Activated naive CD4-positive, alpha-beta T cell treated with anti-CD3 and anti-CD28 coated beads, Interleukin-2, amount 10 ng/mL, durations not matched to agents 7 days and 5 days (primary cell): ENCODE measurements around the gene MAZ.
"Not testable (repeated sequence)": the region's sequence is repeated elsewhere in the genome, so short reads cannot be mapped to it uniquely, and the experiment has no call there.

ENCODE experiments used
- CTCF ChIA-PET: fragments of 350-600 bp; sonication (Branson Sonifier 250); formaldehyde crosslinking; loops from one replicate; lab custom pipeline; 2021; ENCODE audit warnings: antibody characterized with exemption; lab: Charles Lee
- DNase-seq: peaks from one replicate; pipeline ENCODE4 v3.0.0-alpha.2; 2020
- H3K27ac Mint-ChIP-seq: one replicate; pipeline ENCODE4 v1.8.0; 2021; ENCODE audit warnings: mild to moderate bottlenecking, moderate library complexity, mixed read lengths
- H3K27me3 Mint-ChIP-seq: one replicate; pipeline ENCODE4 v1.8.0; 2021; ENCODE audit warnings: mild to moderate bottlenecking, mixed read lengths
- H3K36me3 Mint-ChIP-seq: one replicate; pipeline ENCODE4 v1.8.0; 2021; ENCODE audit warnings: mixed read lengths
- H3K4me1 Mint-ChIP-seq: one replicate; pipeline ENCODE4 v1.8.0; 2021; ENCODE audit warnings: mixed read lengths
- H3K4me3 Mint-ChIP-seq: one replicate; pipeline ENCODE4 v1.8.0; 2021; ENCODE audit warnings: mild to moderate bottlenecking, moderate library complexity, mixed read lengths
- H3K9me3 Mint-ChIP-seq: one replicate; pipeline ENCODE4 v1.8.0; 2021; ENCODE audit warnings: mixed read lengths

Gene MAZ

DNA sequence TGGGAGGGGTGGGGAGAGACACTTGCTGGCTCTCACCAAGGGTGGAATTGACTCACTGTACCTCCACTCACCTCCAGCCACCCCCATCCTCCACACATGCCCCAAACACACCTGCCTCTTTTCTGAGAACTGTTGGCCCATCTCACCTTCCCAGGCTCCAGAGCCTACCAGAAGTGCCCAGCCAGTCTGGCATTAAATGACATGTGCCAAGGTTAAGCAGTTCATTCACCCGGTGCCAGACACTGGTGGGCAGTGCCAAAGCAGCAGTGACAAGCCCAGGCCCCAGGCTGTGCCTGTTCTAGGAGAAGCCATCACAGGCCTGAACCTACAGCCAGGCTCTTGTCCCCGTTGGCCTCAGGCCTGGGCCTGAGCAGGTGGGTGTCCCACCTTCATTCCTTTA lies 25.2 kb downstream of the MAZ start:
- CTCF ChIA-PET = no interaction called here
- Mint-ChIP-seq H3K27ac (no peak overlapping the region), H3K4me1 (peaks cover 36% of the 10 kb centered on the region), H3K9me3 (no peaks in the 10 kb centered on the region), H3K27me3 (no peaks in the 10 kb centered on the region), H3K36me3 (peaks cover 34% of the 10 kb centered on the region), H3K4me3 (no peak overlapping the region)
- no peak for DNase-seq

DNA sequence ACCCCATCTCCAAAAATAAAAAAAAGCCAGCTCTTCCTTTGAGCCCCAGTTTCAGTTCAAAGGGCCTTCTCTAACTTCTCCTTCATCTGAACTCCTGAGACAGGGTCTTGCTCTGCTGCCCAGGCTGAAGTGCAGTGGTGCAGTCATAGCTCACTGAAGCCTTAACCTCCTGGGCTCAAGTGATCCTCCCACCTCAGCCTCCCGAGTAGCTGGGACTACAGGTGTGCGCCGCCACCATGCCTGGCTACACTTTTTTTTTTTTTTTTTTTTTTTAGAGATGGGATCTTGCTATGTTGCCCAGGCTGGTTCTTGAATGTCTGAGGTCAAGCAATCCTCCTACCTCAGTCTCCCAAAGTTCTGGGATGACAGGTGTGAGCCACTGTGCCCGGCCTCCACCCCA lies 26.9 kb downstream of the MAZ start:
- peaks cover 20% of the 10 kb centered on the region for H3K4me1 Mint-ChIP-seq
- DNase-seq, H3K9me3 Mint-ChIP-seq, H3K4me3 Mint-ChIP-seq, H3K27ac Mint-ChIP-seq, H3K27me3 Mint-ChIP-seq: not testable (repeated sequence)
- peaks cover 46% of the 10 kb centered on the region for H3K36me3 Mint-ChIP-seq
- CTCF ChIA-PET = interaction anchor here (2.1 kb wide), 1 partner anchor 10 kb away, joined by 7 read pairs; no protein-coding TSS in a partner anchor

DNA sequence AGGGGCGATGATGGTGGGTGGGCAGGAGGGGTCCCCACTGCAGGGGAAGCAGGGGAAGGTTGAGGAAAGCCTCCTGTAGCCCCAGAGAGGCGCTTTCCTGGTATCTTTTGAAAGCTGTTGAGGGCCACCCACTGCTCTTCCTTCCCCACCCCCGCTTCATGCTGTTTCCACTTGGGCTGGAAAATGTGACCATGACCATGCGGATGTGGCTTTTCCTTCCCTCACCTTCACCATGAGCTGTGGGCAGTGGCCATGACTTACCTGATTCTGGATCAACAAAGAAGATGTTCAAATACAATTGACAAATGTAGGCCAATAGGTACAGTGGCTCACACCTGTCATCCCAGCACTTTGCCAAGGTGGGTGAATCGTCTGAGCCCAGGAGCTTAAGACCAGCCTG lies 27.8 kb downstream of the MAZ start:
- no peak overlapping the region for H3K27ac Mint-ChIP-seq
- DNase-seq = no peak
- H3K36me3 Mint-ChIP-seq = peaks cover 48% of the 10 kb centered on the region
- CTCF ChIA-PET = interaction anchor here (0.6 to 2.1 kb wide), 3 partner anchors 9 to 147 kb away, joined by 3 to 7 read pairs (median 3); no protein-coding TSS in a partner anchor
- no peaks in the 10 kb centered on the region for H3K9me3 Mint-ChIP-seq
- no peaks in the 10 kb centered on the region for H3K27me3 Mint-ChIP-seq
- H3K4me1 Mint-ChIP-seq = peaks cover 14% of the 10 kb centered on the region
- H3K4me3 Mint-ChIP-seq = no peak overlapping the region

DNA sequence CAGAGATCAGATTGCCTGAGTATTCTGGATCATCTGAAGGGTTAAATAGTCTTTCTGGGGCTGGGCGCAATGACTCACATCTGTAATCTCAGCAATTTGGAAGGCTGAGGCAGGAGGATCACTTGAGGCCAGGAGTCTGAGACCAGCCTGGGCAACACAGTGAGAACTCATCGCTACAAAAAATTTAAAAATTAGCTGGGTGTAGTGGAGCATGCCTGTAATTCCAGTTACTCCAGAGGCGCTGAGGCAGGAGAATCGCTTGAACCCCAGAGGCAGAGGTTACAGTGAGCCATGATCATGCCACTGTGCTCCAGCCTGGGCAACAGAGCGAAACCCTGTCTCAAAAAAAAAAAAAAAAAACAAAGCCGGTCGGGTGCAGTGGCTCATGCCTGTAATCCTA lies 29.6 kb downstream of the MAZ start:
- Mint-ChIP-seq H3K9me3 (no peaks in the 10 kb centered on the region), H3K36me3 (peaks cover 56% of the 10 kb centered on the region), H3K4me1 (peaks cover 3% of the 10 kb centered on the region), H3K4me3 (no peak overlapping the region), H3K27me3 (no peaks in the 10 kb centered on the region), H3K27ac (no peak overlapping the region)
- CTCF ChIA-PET = no interaction called here
- no peak for DNase-seq

DNA sequence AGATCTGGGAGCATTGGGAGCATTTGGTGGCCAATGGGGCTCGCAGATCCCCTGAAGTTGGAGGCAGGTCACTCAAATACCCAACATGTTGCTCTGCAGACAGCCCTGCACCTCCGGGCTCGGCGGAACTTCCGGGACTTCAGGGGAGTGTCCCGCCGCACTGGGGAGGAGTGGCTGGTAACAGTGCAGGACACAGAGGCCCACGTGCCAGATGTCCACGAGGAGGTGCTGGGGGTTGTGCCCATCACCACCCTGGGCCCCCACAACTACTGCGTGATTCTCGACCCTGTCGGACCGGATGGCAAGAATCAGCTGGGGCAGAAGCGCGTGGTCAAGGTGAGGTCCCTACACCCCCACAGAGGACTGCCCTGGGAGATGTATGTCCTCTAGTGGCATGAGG lies 30.3 kb downstream of the MAZ start:
- Mint-ChIP-seq H3K9me3 (no peaks in the 10 kb centered on the region), H3K36me3 (peaks cover 55% of the 10 kb centered on the region), H3K4me3 (no peak overlapping the region), H3K27ac (no peak overlapping the region), H3K4me1 (peaks cover 3% of the 10 kb centered on the region), H3K27me3 (no peaks in the 10 kb centered on the region)
- DNase-seq = no peak
- CTCF ChIA-PET = no interaction called here

DNA sequence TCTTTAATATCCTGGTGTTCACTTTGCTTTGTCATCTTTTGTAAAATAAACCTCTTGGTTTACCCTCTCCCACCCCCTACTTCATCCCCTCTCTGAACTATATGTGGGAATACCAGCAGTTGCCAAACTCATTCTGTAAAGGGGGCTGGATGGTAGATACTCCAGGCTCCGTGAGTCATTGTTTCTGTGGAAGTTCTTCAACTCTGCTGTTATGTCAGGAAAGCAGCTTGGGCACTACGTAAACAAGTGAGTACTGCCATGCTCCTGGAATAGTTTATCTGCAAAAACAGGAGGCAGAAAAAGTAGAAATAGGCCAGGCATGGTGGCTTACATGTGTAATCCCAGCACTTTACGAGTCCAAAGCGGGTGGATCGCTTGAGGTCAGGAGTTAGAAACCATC lies 31.5 kb downstream of the MAZ start:
- CTCF ChIA-PET = interaction anchor here (1.8 to 2.1 kb wide), 2 partner anchors 10 to 30 kb away, joined by 3 to 16 read pairs; no protein-coding TSS in a partner anchor
- H3K4me3 Mint-ChIP-seq = no peak overlapping the region
- no peaks in the 10 kb centered on the region for H3K9me3 Mint-ChIP-seq
- H3K36me3 Mint-ChIP-seq = peaks cover 56% of the 10 kb centered on the region
- no peak for DNase-seq
- H3K4me1 Mint-ChIP-seq = peaks cover under 1% of the 10 kb centered on the region
- no peaks in the 10 kb centered on the region for H3K27me3 Mint-ChIP-seq
- H3K27ac Mint-ChIP-seq = peak overlapping the region; percentile 24

DNA sequence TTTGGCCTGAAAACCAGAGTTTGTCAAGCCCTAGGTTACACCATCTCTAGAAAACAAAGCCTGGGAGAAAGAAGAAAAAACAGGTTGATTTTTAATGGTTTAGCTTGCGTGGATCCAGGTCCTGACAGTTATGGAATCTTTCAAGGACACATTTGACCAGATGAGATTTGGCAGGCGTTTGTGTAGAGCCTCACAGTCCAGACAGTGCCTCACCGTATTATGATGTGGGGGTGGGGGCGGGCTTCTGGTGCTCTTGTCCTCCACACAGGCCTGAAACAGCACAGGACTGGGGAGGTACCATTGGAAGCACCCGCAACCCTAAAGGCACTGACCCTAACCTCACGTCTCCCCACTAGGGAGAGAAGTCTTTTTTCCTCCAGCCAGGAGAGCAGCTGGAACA lies 33.5 kb downstream of the MAZ start:
- H3K27ac Mint-ChIP-seq = no peak overlapping the region
- H3K4me3 Mint-ChIP-seq = no peak overlapping the region
- peaks cover 6% of the 10 kb centered on the region for H3K4me1 Mint-ChIP-seq
- no peak for DNase-seq
- peaks cover 56% of the 10 kb centered on the region for H3K36me3 Mint-ChIP-seq
- CTCF ChIA-PET = interaction anchor here (1.8 to 2.1 kb wide), 2 partner anchors 8 to 32 kb away, joined by 3 to 16 read pairs; no protein-coding TSS in a partner anchor
- no peaks in the 10 kb centered on the region for H3K9me3 Mint-ChIP-seq
- no peaks in the 10 kb centered on the region for H3K27me3 Mint-ChIP-seq

DNA sequence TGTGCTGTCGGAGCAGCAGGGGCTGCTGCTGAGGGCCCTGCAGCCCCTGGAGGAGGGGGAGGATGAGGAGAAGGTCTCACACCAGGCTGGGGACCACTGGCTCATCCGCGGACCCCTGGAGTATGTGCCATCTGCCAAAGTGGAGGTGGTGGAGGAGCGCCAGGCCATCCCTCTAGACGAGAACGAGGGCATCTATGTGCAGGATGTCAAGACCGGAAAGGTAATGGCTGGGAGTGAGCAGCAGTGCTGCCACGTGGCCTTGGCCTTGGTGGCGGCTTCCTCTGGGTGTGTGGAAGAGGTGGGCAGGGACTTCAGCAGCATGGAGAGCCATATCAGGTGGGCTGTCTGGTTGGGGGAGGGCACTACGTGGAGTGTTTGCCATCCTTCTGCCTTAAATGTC lies 33.9 kb downstream of the MAZ start:
- H3K27ac Mint-ChIP-seq = no peak overlapping the region
- no peak for DNase-seq
- no peaks in the 10 kb centered on the region for H3K27me3 Mint-ChIP-seq
- H3K36me3 Mint-ChIP-seq = peaks cover 58% of the 10 kb centered on the region
- no peak overlapping the region for H3K4me3 Mint-ChIP-seq
- peaks cover 6% of the 10 kb centered on the region for H3K4me1 Mint-ChIP-seq
- CTCF ChIA-PET = no interaction called here
- no peaks in the 10 kb centered on the region for H3K9me3 Mint-ChIP-seq

DNA sequence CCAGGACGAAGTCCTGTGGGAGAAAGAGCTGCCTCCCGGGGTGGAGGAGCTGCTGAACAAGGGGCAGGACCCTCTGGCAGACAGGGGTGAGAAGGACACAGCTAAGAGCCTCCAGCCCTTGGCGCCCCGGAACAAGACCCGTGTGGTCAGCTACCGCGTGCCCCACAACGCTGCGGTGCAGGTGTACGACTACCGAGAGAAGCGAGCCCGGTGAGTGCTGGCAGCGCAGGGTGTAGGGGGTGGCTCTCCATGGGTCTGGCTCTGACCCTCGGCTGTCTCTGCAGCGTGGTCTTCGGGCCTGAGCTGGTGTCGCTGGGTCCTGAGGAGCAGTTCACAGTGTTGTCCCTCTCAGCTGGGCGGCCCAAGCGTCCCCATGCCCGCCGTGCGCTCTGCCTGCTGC lies 35.3 kb downstream of the MAZ start:
- H3K27ac Mint-ChIP-seq = no peak overlapping the region
- H3K4me1 Mint-ChIP-seq = peaks cover 6% of the 10 kb centered on the region
- no peak for DNase-seq
- no peaks in the 10 kb centered on the region for H3K27me3 Mint-ChIP-seq
- H3K9me3 Mint-ChIP-seq = no peaks in the 10 kb centered on the region
- no peak overlapping the region for H3K4me3 Mint-ChIP-seq
- CTCF ChIA-PET = no interaction called here
- peaks cover 59% of the 10 kb centered on the region for H3K36me3 Mint-ChIP-seq

DNA sequence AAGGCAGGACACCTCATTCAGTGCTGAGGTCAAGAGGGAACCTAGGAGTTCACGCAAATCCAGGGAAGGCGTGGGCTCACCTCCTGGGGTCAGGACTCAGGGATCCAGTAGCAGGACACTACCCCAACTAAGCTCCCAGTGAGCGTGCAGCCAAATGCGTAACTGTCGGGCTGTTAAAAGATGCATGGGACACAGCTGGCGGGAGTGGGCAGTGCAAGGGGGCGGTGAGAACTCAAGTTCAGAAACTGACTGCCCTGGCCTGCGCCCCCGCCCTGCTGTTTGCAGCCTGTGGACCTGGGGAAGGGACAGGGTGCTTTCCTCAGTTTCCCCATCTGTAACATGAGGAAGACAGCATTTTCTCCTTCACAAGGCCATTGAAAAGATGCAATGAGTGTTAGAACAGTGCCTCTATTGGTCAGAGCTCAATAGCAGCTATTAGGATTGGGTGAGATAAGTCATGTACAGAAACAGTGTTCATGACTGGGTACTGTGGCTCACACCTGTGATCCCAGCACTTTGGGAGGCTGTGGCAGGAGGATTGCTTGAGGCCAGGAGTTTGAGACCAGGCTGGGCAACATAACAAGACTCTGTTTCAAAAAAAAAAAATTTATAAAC lies 36.5 kb downstream of the MAZ start:
- no peak for DNase-seq
- no peak overlapping the region for H3K4me3 Mint-ChIP-seq
- CTCF ChIA-PET = interaction anchor here (1.0 to 1.4 kb wide), 3 partner anchors 9 to 35 kb away, joined by 4 to 7 read pairs (median 6); no protein-coding TSS in a partner anchor
- no peaks in the 10 kb centered on the region for H3K27me3 Mint-ChIP-seq
- peaks cover 55% of the 10 kb centered on the region for H3K36me3 Mint-ChIP-seq
- H3K4me1 Mint-ChIP-seq = peaks cover 6% of the 10 kb centered on the region
- no peaks in the 10 kb centered on the region for H3K9me3 Mint-ChIP-seq
- H3K27ac Mint-ChIP-seq = peak overlapping the region; percentile 42

DNA sequence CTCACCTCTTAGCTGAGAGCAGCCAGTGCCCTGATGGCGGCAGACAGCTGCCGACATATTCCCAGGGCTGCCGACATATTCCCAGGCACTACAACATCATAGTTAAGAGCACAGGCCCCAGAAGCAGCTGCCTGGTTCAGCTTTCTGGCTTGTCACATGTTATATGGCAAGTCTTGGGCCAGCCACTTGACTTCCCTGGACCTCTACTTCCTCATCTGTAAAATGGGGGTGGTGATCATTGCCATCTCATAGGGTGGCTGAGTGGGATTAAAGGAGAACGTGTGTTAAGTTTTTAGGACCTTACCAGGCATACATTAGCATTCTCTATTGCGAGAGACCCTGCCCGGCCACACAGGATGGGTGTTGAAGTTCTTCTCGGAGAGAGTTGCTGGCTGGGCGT lies 37.6 kb downstream of the MAZ start:
- no peak for DNase-seq
- H3K4me1 Mint-ChIP-seq = peaks cover 13% of the 10 kb centered on the region
- no peak overlapping the region for H3K4me3 Mint-ChIP-seq
- H3K36me3 Mint-ChIP-seq = peaks cover 62% of the 10 kb centered on the region
- CTCF ChIA-PET = interaction anchor here (1.4 kb wide), 1 partner anchor 36 kb away, joined by 4 read pairs; no protein-coding TSS in a partner anchor
- no peak overlapping the region for H3K27ac Mint-ChIP-seq
- H3K9me3 Mint-ChIP-seq = no peaks in the 10 kb centered on the region
- H3K27me3 Mint-ChIP-seq = no peaks in the 10 kb centered on the region

DNA sequence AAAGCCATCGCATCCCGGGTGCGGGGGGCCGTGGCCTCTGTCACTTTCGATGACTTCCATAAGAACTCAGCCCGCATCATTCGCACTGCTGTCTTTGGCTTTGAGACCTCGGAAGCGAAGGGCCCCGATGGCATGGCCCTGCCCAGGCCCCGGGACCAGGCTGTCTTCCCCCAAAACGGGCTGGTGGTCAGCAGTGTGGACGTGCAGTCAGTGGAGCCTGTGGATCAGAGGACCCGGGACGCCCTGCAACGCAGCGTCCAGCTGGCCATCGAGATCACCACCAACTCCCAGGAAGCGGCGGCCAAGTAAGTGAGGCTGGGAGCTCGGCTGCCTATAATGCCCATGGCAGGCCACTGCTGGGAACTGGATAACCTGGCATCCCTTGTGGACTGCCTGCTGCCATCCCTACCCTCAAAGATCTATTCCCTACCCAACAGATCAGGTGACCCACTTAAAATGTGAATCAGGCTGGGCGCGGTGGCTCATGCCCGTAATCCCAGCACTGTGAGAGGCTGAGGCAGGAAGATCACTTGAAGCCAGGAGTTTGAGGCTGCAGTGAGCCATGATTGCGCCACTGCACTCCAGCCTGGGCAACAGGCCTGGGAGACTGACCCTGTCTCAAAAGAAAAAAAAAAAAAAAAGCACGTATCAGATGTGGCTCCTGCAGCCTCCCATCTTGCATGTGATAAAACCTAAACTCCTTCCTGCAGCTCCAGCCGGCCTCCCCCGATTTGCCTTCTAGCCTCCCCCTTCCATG lies 38.4 kb downstream of the MAZ start:
- CTCF ChIA-PET = interaction anchor here (1.0 kb wide), 1 partner anchor 143 kb away, joined by 3 read pairs; no protein-coding TSS in a partner anchor
- no peaks in the 10 kb centered on the region for H3K9me3 Mint-ChIP-seq
- peak overlapping the region; percentile 21 for H3K27ac Mint-ChIP-seq
- H3K27me3 Mint-ChIP-seq = no peaks in the 10 kb centered on the region
- peaks cover 59% of the 10 kb centered on the region for H3K36me3 Mint-ChIP-seq
- H3K4me1 Mint-ChIP-seq = peaks cover 13% of the 10 kb centered on the region
- no peak overlapping the region for H3K4me3 Mint-ChIP-seq
- DNase-seq = no peak

DNA sequence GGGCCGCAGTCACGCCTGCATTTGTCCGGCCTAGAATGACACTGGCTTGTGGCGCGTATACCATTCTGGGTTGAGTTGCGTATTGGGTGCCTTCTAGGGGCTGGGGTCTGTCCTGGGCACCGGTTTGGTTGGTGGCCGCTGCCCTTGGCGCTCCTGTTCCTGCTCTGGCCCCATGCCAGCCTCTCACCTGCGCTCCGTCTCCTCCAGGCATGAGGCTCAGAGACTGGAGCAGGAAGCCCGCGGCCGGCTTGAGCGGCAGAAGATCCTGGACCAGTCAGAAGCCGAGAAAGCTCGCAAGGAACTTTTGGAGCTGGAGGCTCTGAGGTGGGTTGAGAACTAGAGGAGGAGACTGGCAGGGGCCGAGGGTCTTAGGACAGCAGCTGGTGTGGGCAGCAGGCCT lies 39.3 kb downstream of the MAZ start:
- no peak for DNase-seq
- H3K9me3 Mint-ChIP-seq = no peaks in the 10 kb centered on the region
- H3K27me3 Mint-ChIP-seq = no peaks in the 10 kb centered on the region
- peaks cover 13% of the 10 kb centered on the region for H3K4me1 Mint-ChIP-seq
- peaks cover 53% of the 10 kb centered on the region for H3K36me3 Mint-ChIP-seq
- CTCF ChIA-PET = interaction anchor here (1.0 to 3.9 kb wide), 2 partner anchors 38 to 144 kb away, joined by 3 to 31 read pairs; no protein-coding TSS in a partner anchor
- H3K4me3 Mint-ChIP-seq = no peak overlapping the region
- no peak overlapping the region for H3K27ac Mint-ChIP-seq

DNA sequence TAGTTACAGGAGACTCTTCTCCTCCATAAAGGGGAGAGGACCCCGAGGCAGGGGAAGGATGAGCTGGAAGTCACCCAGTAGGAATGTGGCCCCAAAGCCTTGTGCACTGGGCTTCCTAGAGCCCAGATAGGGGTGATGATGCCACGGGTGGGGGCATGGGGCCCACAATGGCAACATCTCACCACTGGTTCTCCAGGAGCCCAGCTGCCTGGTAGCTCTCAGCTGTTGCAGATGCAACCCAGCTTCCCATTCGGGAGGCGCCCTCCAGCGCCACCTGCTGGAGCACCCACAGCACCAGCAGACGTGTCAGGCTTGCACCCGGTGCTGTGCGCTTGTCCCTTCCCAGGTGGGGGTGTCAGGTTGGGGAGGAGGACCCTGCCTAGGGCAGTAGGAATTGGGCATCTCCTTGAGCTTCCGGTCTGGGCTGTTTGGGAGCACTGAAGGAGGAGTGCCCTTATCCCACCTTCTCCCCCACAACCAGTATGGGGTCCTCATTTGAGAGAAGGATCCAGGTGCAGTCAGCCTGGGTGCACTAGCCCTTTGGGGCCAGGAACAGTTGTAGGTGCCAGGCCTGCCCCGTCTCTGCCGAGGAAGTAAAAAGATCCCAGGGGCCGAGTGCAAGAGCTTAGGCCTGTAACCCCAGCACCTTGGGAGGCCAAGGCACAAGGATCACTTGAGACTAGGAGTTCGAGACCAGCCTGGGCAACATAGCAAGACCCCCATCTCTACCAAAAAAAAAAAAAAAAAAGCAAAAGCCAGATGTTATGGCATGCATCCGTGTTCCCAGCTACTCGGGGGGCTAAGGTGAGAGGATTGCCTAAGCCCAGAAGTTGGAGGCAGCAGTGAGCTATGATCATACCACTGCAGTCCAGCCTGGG lies 42.3 kb downstream of the MAZ start:
- Mint-ChIP-seq H3K9me3 (no peaks in the 10 kb centered on the region), H3K4me3 (no peak overlapping the region), H3K36me3 (peaks cover 36% of the 10 kb centered on the region), H3K4me1 (peaks cover 7% of the 10 kb centered on the region), H3K27me3 (no peaks in the 10 kb centered on the region), H3K27ac (no peak overlapping the region)
- CTCF ChIA-PET = interaction anchor here (0.6 to 5.7 kb wide), 27 partner anchors 8 to 206 kb away, joined by 3 to 103 read pairs (median 5); partner anchors contain the start of genes C16orf92, CDIPT, KCTD13 and KIF22
- peak; percentile 90 for DNase-seq
